Mesenchymal stem cell (in vitro differentiated cells and primary cell): ENCODE data around the gene CBFA2T2.

Experiments used
- DNase-seq: peaks from one replicate; pipeline ENCODE4 v3.0.0-alpha.2; 2013
- H2AFZ ChIP-seq: one replicate; pipeline ENCODE4 v1.6.1; 2013; ENCODE audit warnings: low read depth, mild to moderate bottlenecking, control low read depth, inconsistent platforms, low read length, moderate library complexity
- H2AK5ac ChIP-seq: 2 replicates; pipeline ENCODE4 v1.6.1; 2013; ENCODE audit warnings: low read length, moderate library complexity, mild to moderate bottlenecking, inconsistent platforms; ENCODE audit not compliant: severe bottlenecking
- H2BK120ac ChIP-seq: one replicate; pipeline ENCODE4 v1.6.1; 2013; ENCODE audit warnings: low read depth, mild to moderate bottlenecking, inconsistent platforms, low read length, moderate library complexity
- H2BK12ac ChIP-seq, 2 experiments: one replicate each; pipeline ENCODE4 v1.6.1; 2013; ENCODE audit warnings: inconsistent platforms in 2 of 2, low read length in 2 of 2, mild to moderate bottlenecking in 2 of 2, moderate library complexity in 2 of 2, control low read depth in 1 of 2
- H2BK15ac ChIP-seq: one replicate; pipeline ENCODE4 v1.6.1; 2013; ENCODE audit warnings: mild to moderate bottlenecking, low read depth, inconsistent platforms; ENCODE audit not compliant: poor library complexity, severe bottlenecking
- H2BK5ac ChIP-seq: 2 replicates; pipeline ENCODE4 v1.6.1; 2013; ENCODE audit warnings: low read depth, mild to moderate bottlenecking, low read length, control low read depth, inconsistent platforms; ENCODE audit not compliant: poor library complexity, severe bottlenecking
- H3K14ac ChIP-seq, 2 experiments: one replicate each; pipeline ENCODE4 v1.6.1; 2013; ENCODE audit warnings: inconsistent platforms in 2 of 2, low read length in 2 of 2, control low read depth in 1 of 2, mild to moderate bottlenecking in 1 of 2, moderate library complexity in 1 of 2
- H3K18ac ChIP-seq, 2 experiments: one replicate each; pipeline ENCODE4 v1.6.1; 2013; ENCODE audit warnings: inconsistent platforms in 2 of 2, low read length in 2 of 2, control low read depth in 1 of 2, low read depth in 1 of 2, mild to moderate bottlenecking in 1 of 2
- H3K23ac ChIP-seq, 2 experiments: one replicate each; pipeline ENCODE4 v1.6.1; 2013; ENCODE audit warnings: inconsistent platforms in 2 of 2, low read length in 2 of 2, mild to moderate bottlenecking in 2 of 2, moderate library complexity in 2 of 2, control low read depth in 1 of 2
- H3K27ac ChIP-seq: 2 replicates; pipeline ENCODE4 v1.5.1; 2013; ENCODE audit warnings: mild to moderate bottlenecking, moderate library complexity, low read length, control low read depth, inconsistent platforms; ENCODE audit not compliant: poor library complexity, severe bottlenecking
- H3K27me3 ChIP-seq, 2 experiments: 2 replicates each; pipeline versions ENCODE4 v1.6.1 to v1.7.0; 2013; ENCODE audit warnings: low read length in 2 of 2, mild to moderate bottlenecking in 2 of 2, moderate library complexity in 2 of 2, control low read depth in 1 of 2, inconsistent platforms in 1 of 2; ENCODE audit not compliant: control insufficient read depth in 1 of 2, insufficient read depth in 1 of 2
- H3K36me3 ChIP-seq, 2 experiments: 2 replicates each; pipeline versions ENCODE4 v1.6.1 to v1.7.0; 2013; ENCODE audit warnings: low read length in 2 of 2, control low read depth in 1 of 2, inconsistent platforms in 1 of 2, low read depth in 1 of 2, mild to moderate bottlenecking in 1 of 2; ENCODE audit not compliant: insufficient read depth in 2 of 2, control insufficient read depth in 1 of 2
- H3K4ac ChIP-seq, 2 experiments: one replicate each; pipeline ENCODE4 v1.6.1; 2013; ENCODE audit warnings: inconsistent platforms in 2 of 2, low read length in 2 of 2, mild to moderate bottlenecking in 2 of 2, moderate library complexity in 2 of 2, control low read depth in 1 of 2, low read depth in 1 of 2
- H3K4me1 ChIP-seq: 2 replicates; pipeline ENCODE4 v1.6.1; 2013; ENCODE audit warnings: low read depth, low read length, control low read depth; ENCODE audit not compliant: control insufficient read depth, insufficient read depth
- H3K4me2 ChIP-seq: 2 replicates; pipeline ENCODE4 v1.6.1; 2013; ENCODE audit warnings: low read length, mild to moderate bottlenecking, inconsistent platforms; ENCODE audit not compliant: poor library complexity, severe bottlenecking
- H3K4me3 ChIP-seq, 2 experiments: 2 replicates each; pipeline versions ENCODE4 v1.5.1 to v1.7.0; 2013; ENCODE audit warnings: low read length in 2 of 2, mild to moderate bottlenecking in 2 of 2, control low read depth in 1 of 2, low read depth in 1 of 2; ENCODE audit not compliant: insufficient read depth in 1 of 2
- H3K79me1 ChIP-seq: replicated peaks from 2 replicates; pipeline ENCODE4 v1.6.1; 2013; ENCODE audit warnings: mild to moderate bottlenecking, control low read depth, low read length, inconsistent platforms; ENCODE audit not compliant: poor library complexity, severe bottlenecking
- H3K9ac ChIP-seq: 2 replicates; pipeline ENCODE4 v1.7.0; 2013; ENCODE audit warnings: mild to moderate bottlenecking, low read length, moderate library complexity
- H3K9me3 ChIP-seq: 2 replicates; pipeline ENCODE4 v1.7.0; 2013; ENCODE audit warnings: mild to moderate bottlenecking, low read length; ENCODE audit not compliant: control insufficient read depth
- H4K8ac ChIP-seq: one replicate; pipeline ENCODE4 v1.6.1; 2013; ENCODE audit warnings: inconsistent platforms, mild to moderate bottlenecking, low read length, moderate library complexity
- H4K91ac ChIP-seq: one replicate; pipeline ENCODE4 v1.6.1; 2013; ENCODE audit warnings: mild to moderate bottlenecking, low read length, inconsistent platforms
- WGBS: methylation state at CpG from one replicate; pipeline ENCODE4 v1.1.7; 2013; ENCODE audit warnings: mixed read lengths; 5-methylcytosine and 5-hydroxymethylcytosine counted together

The CBFA2T2 gene

GRCh38 chr20:33575282-33575681, 85.4 kb downstream of the CBFA2T2 start:
- no peaks in the 10 kb centered on the region for H3K9me3 ChIP-seq
- no peaks in the 10 kb centered on the region for H3K36me3 ChIP-seq
- no peak overlapping the region for H2AFZ ChIP-seq
- no peak overlapping the region for H3K9ac ChIP-seq
- peaks cover 20% of the 10 kb centered on the region for H3K79me1 ChIP-seq
- no peak overlapping the region for H3K4me3 ChIP-seq
- no peak overlapping the region for H4K91ac ChIP-seq
- H2BK5ac ChIP-seq: no peak overlapping the region
- no peak overlapping the region for H3K4ac ChIP-seq
- H2BK15ac ChIP-seq: no peak overlapping the region
- H3K18ac ChIP-seq: no peak overlapping the region
- H2AK5ac ChIP-seq: no peak overlapping the region
- H4K8ac ChIP-seq: no peak overlapping the region
- H2BK12ac ChIP-seq: no peak overlapping the region
- DNase-seq: no peak
- H3K27me3 ChIP-seq: no peaks in the 10 kb centered on the region
- 100% methylated on average over 1 of the region's 3 CpGs for WGBS
- no peak overlapping the region for H3K27ac ChIP-seq
- H3K14ac ChIP-seq: no peak overlapping the region
- no peak overlapping the region for H3K23ac ChIP-seq
- H3K4me1 ChIP-seq: peaks cover 5% of the 10 kb centered on the region
- no peak overlapping the region for H2BK120ac ChIP-seq
- no peak overlapping the region for H3K4me2 ChIP-seq

- DNase-seq: no peak
- Histone ChIP-seq H3K36me3 (no peaks in the 10 kb centered on the region), H3K14ac (no peak overlapping the region), H3K9me3 (no peaks in the 10 kb centered on the region), H3K4me2 (no peak overlapping the region), H4K8ac (no peak overlapping the region), H2BK12ac (no peak overlapping the region), H3K79me1 (peaks cover 24% of the 10 kb centered on the region), H3K27ac (no peak overlapping the region), H3K18ac (no peak overlapping the region), H3K4ac (no peak overlapping the region), H2AK5ac (no peak overlapping the region), H2AFZ (no peak overlapping the region), H2BK120ac (no peak overlapping the region), H3K23ac (no peak overlapping the region), H3K4me1 (peaks cover 8% of the 10 kb centered on the region), H4K91ac (no peak overlapping the region), H3K27me3 (no peaks in the 10 kb centered on the region), H3K4me3 (no peak overlapping the region), H3K9ac (no peak overlapping the region), H2BK5ac (no peak overlapping the region), H2BK15ac (no peak overlapping the region)
- WGBS: over 99% methylated on average over 4 of the region's 4 CpGs
Observed at GRCh38 chr20:33576432-33577125, 86.7 kb downstream of the CBFA2T2 start.

- H3K4ac ChIP-seq: no peak overlapping the region
Observed at GRCh38 chr20:33578510-33578909, 88.6 kb downstream of the CBFA2T2 start.

GRCh38 chr20:33583143-33583542, 93.2 kb downstream of the CBFA2T2 start:
- no peak for DNase-seq
- peaks cover 17% of the 10 kb centered on the region for H3K79me1 ChIP-seq
- H2BK5ac ChIP-seq: no peak overlapping the region
- H3K27ac ChIP-seq: no peak overlapping the region
- H3K4me1 ChIP-seq: peaks cover 6% of the 10 kb centered on the region
- H3K4ac ChIP-seq: no peak overlapping the region
- no peak overlapping the region for H3K4me3 ChIP-seq
- H4K8ac ChIP-seq: no peak overlapping the region
- no peak overlapping the region for H2BK12ac ChIP-seq
- H2AFZ ChIP-seq: no peak overlapping the region
- WGBS: 100% methylated on average over 1 of the region's 2 CpGs
- no peak overlapping the region for H3K14ac ChIP-seq
- no peak overlapping the region for H3K4me2 ChIP-seq
- no peaks in the 10 kb centered on the region for H3K9me3 ChIP-seq
- no peak overlapping the region for H2BK120ac ChIP-seq
- no peak overlapping the region for H3K18ac ChIP-seq
- H3K23ac ChIP-seq: no peak overlapping the region
- H3K27me3 ChIP-seq: no peaks in the 10 kb centered on the region
- no peak overlapping the region for H4K91ac ChIP-seq
- H3K36me3 ChIP-seq: no peaks in the 10 kb centered on the region
- H2BK15ac ChIP-seq: no peak overlapping the region
- no peak overlapping the region for H2AK5ac ChIP-seq
- H3K9ac ChIP-seq: no peak overlapping the region

More at GRCh38 chr20:33578510-33578909, 88.6 kb downstream of the CBFA2T2 start:
- Histone ChIP-seq H3K9ac (no peak overlapping the region), H3K18ac (no peak overlapping the region), H3K27me3 (no peaks in the 10 kb centered on the region), H2AK5ac (no peak overlapping the region), H2BK15ac (no peak overlapping the region), H3K27ac (no peak overlapping the region), H3K79me1 (peaks cover 21% of the 10 kb centered on the region), H2BK5ac (no peak overlapping the region), H4K91ac (no peak overlapping the region), H3K23ac (no peak overlapping the region), H3K14ac (no peak overlapping the region), H2AFZ (no peak overlapping the region), H3K36me3 (no peaks in the 10 kb centered on the region), H3K4me2 (no peak overlapping the region), H3K4me1 (peaks cover 5% of the 10 kb centered on the region), H3K9me3 (no peaks in the 10 kb centered on the region), H4K8ac (no peak overlapping the region), H3K4me3 (no peak overlapping the region), H2BK120ac (no peak overlapping the region), H2BK12ac (no peak overlapping the region)
- no CpG with 5 or more reads among the region's 1 CpG for WGBS
- no peak for DNase-seq
